ENCODE measurements around the gene PLA1A. TPM values are rescaled to one million over a fixed set of nuclear protein-coding genes. Genes with fewer than 3 reads are reported as not detected.

Gene PLA1A
- total and polyA plus RNA-seq, 10 of the 15 experiments (the other 5 are each of a cell fraction or from before 2014, with no cell fraction given), result 2.9 to 106 (median 4.8) TPM

- TF ChIP-seq REST (IDR thresholded peaks at IDR 0.05; ENCODE audit: low read depth, low read length), result no peak
- peak; percentile 98 for TF ChIP-seq RB1 (IDR thresholded peaks at IDR 0.05; ENCODE audit: borderline replicate concordance)
- TF ChIP-seq ESRRA (IDR thresholded peaks at IDR 0.05; ENCODE audit: low read length), result no peak
- TF ChIP-seq, protein P1, sequence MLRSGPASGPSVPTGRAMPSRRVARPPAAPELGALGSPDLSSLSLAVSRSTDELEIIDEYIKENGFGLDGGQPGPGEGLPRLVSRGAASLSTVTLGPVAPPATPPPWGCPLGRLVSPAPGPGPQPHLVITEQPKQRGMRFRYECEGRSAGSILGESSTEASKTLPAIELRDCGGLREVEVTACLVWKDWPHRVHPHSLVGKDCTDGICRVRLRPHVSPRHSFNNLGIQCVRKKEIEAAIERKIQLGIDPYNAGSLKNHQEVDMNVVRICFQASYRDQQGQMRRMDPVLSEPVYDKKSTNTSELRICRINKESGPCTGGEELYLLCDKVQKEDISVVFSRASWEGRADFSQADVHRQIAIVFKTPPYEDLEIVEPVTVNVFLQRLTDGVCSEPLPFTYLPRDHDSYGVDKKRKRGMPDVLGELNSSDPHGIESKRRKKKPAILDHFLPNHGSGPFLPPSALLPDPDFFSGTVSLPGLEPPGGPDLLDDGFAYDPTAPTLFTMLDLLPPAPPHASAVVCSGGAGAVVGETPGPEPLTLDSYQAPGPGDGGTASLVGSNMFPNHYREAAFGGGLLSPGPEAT (IDR thresholded peaks at IDR 0.05; ENCODE audit: low read depth), result peak; percentile 38; the same call in 1 of the 2 replicates
- TF ChIP-seq TARDBP (IDR thresholded peaks at IDR 0.05; ENCODE audit: borderline replicate concordance), result 0 out of 2 replicates have a peak, but pooled peaks have one; percentile 11
- peak; percentile 88 for TF ChIP-seq NR2C2 (IDR thresholded peaks at IDR 0.05; ENCODE audit: borderline replicate concordance, control insufficient read depth, insufficient read length, low read depth)
- TF ChIP-seq CEBPB (IDR thresholded peaks at IDR 0.05; ENCODE audit: borderline replicate concordance in 1 of 2, low read depth in 2 of 2, low read length in 2 of 2), result no peak
- peak; percentile 71 for TF ChIP-seq SREBF1 (IDR thresholded peaks at IDR 0.05; ENCODE audit: low read length)
- no peak for TF ChIP-seq CHD4 (IDR thresholded peaks at IDR 0.05)
- no peak for TF ChIP-seq KDM1A (IDR thresholded peaks at IDR 0.05; ENCODE audit: borderline replicate concordance)
- no peak for TF ChIP-seq ZNF592 (IDR thresholded peaks at IDR 0.05)
- TF ChIP-seq, protein P2, sequence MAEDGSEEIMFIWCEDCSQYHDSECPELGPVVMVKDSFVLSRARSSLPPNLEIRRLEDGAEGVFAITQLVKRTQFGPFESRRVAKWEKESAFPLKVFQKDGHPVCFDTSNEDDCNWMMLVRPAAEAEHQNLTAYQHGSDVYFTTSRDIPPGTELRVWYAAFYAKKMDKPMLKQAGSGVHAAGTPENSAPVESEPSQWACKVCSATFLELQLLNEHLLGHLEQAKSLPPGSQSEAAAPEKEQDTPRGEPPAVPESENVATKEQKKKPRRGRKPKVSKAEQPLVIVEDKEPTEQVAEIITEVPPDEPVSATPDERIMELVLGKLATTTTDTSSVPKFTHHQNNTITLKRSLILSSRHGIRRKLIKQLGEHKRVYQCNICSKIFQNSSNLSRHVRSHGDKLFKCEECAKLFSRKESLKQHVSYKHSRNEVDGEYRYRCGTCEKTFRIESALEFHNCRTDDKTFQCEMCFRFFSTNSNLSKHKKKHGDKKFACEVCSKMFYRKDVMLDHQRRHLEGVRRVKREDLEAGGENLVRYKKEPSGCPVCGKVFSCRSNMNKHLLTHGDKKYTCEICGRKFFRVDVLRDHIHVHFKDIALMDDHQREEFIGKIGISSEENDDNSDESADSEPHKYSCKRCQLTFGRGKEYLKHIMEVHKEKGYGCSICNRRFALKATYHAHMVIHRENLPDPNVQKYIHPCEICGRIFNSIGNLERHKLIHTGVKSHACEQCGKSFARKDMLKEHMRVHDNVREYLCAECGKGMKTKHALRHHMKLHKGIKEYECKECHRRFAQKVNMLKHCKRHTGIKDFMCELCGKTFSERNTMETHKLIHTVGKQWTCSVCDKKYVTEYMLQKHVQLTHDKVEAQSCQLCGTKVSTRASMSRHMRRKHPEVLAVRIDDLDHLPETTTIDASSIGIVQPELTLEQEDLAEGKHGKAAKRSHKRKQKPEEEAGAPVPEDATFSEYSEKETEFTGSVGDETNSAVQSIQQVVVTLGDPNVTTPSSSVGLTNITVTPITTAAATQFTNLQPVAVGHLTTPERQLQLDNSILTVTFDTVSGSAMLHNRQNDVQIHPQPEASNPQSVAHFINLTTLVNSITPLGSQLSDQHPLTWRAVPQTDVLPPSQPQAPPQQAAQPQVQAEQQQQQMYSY (CRISPR knock-in tag; IDR thresholded peaks at IDR 0.05), result no peak
- no peak for TF ChIP-seq MEF2A (IDR thresholded peaks at IDR 0.05; ENCODE audit: insufficient read depth, low read depth, low read length)
- TF ChIP-seq WRNIP1 (IDR thresholded peaks at IDR 0.05; ENCODE audit: borderline replicate concordance, low read depth, low read length), result no peak
Observed at GRCh38 chr3:119676771-119677640, 79.3 kb downstream of the PLA1A start, which contains the start of gene COX17 (continued).

All from GM12878 (cell line).